GM12878 (cell line): ENCODE measurements around the gene JMJD4. TPM values are rescaled to one million over a fixed set of nuclear protein-coding genes. Genes with fewer than 3 reads are reported as not detected.

Experiments
- BMI1 ChIP-seq: fragments of 450-650 bp; IDR thresholded peaks from 2 replicates; pipeline ENCODE4 v1.6.1; 2016; ENCODE audit warnings: mild to moderate bottlenecking, moderate library complexity, borderline replicate concordance
- BRCA1 ChIP-seq: IDR thresholded peaks from 2 replicates; pipeline ENCODE4 v1.6.1; 2011; ENCODE audit warnings: low read depth, low read length, improper control_type of control experiment
- CBFB ChIP-seq: IDR thresholded peaks from 2 replicates; pipeline ENCODE4 v1.6.1; 2016; ENCODE audit warnings: antibody characterized with exemption, low read depth
- CBX5 ChIP-seq: sonication (generic); IDR thresholded peaks from 2 replicates; pipeline ENCODE4 v1.6.1; 2016; ENCODE audit warnings: low read depth, moderate library complexity, mild to moderate bottlenecking, inconsistent platforms
- CTCF ChIP-seq, 3 experiments: IDR thresholded peaks in 2 of 3; conservative IDR thresholded peaks in 1 of 3; 2 replicates each; pipeline ENCODE4 v1.5.1; 2011; ENCODE audit warnings: low read depth in 3 of 3, low read length in 3 of 3, mild to moderate bottlenecking in 3 of 3, control low read depth in 2 of 3, moderate library complexity in 2 of 3, inconsistent platforms in 1 of 3, mixed read lengths in 1 of 3; ENCODE audit not compliant: control insufficient read depth in 2 of 3, insufficient read depth in 1 of 3; ENCODE audit errors: extremely low read depth in 1 of 3
- HDAC2 ChIP-seq: fragments of 200-600 bp; sonication (generic); IDR thresholded peaks from 2 replicates; pipeline ENCODE4 v1.6.1; 2017
- HDGF ChIP-seq: fragments of 450-650 bp; IDR thresholded peaks from 2 replicates; pipeline ENCODE4 v1.6.1; 2016; ENCODE audit warnings: antibody characterized with exemption
- IKZF2 ChIP-seq, 2 experiments: fragments of 450-650 bp; IDR thresholded peaks; 2 replicates each; pipeline ENCODE4 v1.6.1; 2017; ENCODE audit warnings: mild to moderate bottlenecking in 2 of 2, moderate library complexity in 2 of 2
- KAT2A ChIP-seq: conservative IDR thresholded peaks from 2 replicates; pipeline ENCODE4 v1.6.1; 2011; ENCODE audit warnings: low read depth, low read length; ENCODE audit not compliant: control insufficient read depth
- LARP7 ChIP-seq: fragments of 450-650 bp; IDR thresholded peaks from 2 replicates; pipeline ENCODE4 v1.6.1; 2017; ENCODE audit warnings: mild to moderate bottlenecking
- MTA3 ChIP-seq: IDR thresholded peaks from 2 replicates; pipeline ENCODE4 v1.6.1; 2012; ENCODE audit warnings: low read length, inconsistent platforms, borderline replicate concordance
- NFIC ChIP-seq: IDR thresholded peaks from 2 replicates; pipeline ENCODE4 v1.6.1; 2012; ENCODE audit warnings: low read depth, mild to moderate bottlenecking, inconsistent platforms, low read length, moderate library complexity
- NR2C1 ChIP-seq: fragments of 450-650 bp; IDR thresholded peaks from 2 replicates; pipeline ENCODE4 v1.6.1; 2017; ENCODE audit warnings: antibody characterized with exemption, mild to moderate bottlenecking, moderate library complexity
- PAX5 ChIP-seq: IDR thresholded peaks from 2 replicates; pipeline ENCODE4 v1.6.1; 2011; ENCODE audit warnings: low read depth, low read length, borderline replicate concordance
- PBX3 ChIP-seq: IDR thresholded peaks from 2 replicates; pipeline ENCODE4 v1.6.1; 2011; ENCODE audit warnings: mild to moderate bottlenecking, low read depth, low read length, moderate library complexity; ENCODE audit not compliant: insufficient replicate concordance
- PML ChIP-seq: IDR thresholded peaks from 2 replicates; pipeline ENCODE4 v1.6.1; 2012; ENCODE audit warnings: low read length, inconsistent platforms
- POLR2AphosphoS2 ChIP-seq: IDR thresholded peaks from 2 replicates; pipeline ENCODE4 v1.6.1; 2011; ENCODE audit warnings: low read depth, mild to moderate bottlenecking, low read length, improper control_type of control experiment, moderate library complexity
- SMARCA5 ChIP-seq: fragments of 450-650 bp; IDR thresholded peaks from 2 replicates; pipeline ENCODE4 v1.6.1; 2017; ENCODE audit warnings: mild to moderate bottlenecking
- TBL1XR1 ChIP-seq: IDR thresholded peaks from 2 replicates; pipeline ENCODE4 v1.6.1; 2012; ENCODE audit warnings: low read depth, low read length, improper control_type of control experiment
- WRNIP1 ChIP-seq: IDR thresholded peaks from 2 replicates; pipeline ENCODE4 v1.6.1; 2011; ENCODE audit warnings: low read depth, low read length, improper control_type of control experiment, borderline replicate concordance
- ZBED1 ChIP-seq: IDR thresholded peaks from 2 replicates; pipeline ENCODE4 v1.6.1; 2016; ENCODE audit warnings: borderline replicate concordance
- ZBTB4 ChIP-seq: fragments of 450-650 bp; formaldehyde crosslinking; IDR thresholded peaks from 2 replicates; pipeline ENCODE4 v1.4.0; 2022; ENCODE audit warnings: mild to moderate bottlenecking, moderate library complexity
- polyA plus RNA-seq, 11 experiments: library from polyadenylated mRNA; depleted of rRNA in 4 of 11; unstranded in 6 of 11; stranded (reverse) in 5 of 11; fragments of >200 nt; fragmentation: Nextera tagmentation in 4 of 11; fragmentation: Illumina TruSeq in 1 of 11; extraction: Ambion mirVana in 4 of 11; extraction: Trizol in 1 of 11; gene quantifications; 1 replicate in 1 of 11; 2 replicates in 10 of 11; pipeline versions ENCODE4 v1.2.1 to v1.2.3, GENCODE V29; 2011 to 2016; ENCODE audit warnings: inconsistent platforms in 2 of 11, missing spikeins in 2 of 11, low read depth in 1 of 11
- total RNA-seq, 4 experiments: library from RNA; depleted of rRNA in 3 of 4; stranded (reverse); fragments of >200 nt in 3 of 4; fragmentation: Illumina TruSeq in 1 of 4; extraction: Trizol in 1 of 4; gene quantifications; 2 replicates each; pipeline versions ENCODE4 v1.2.1 to v1.2.3, GENCODE V29; 2013 to 2021

JMJD4 gene
- total and polyA plus RNA-seq, 10 of the 15 experiments (the other 5 are each of a cell fraction or from before 2014, with no cell fraction given): 0.89 to 38.3 (median 18.4) TPM

- peak; percentile 61 to 81 (median 64) for TF ChIP-seq CTCF (IDR thresholded peaks at IDR 0.05 in 2 of 3, conservative IDR thresholded peaks at IDR 0.05 in 1 of 3; ENCODE audit: control insufficient read depth in 2 of 3, extremely low read depth in 1 of 3, insufficient read depth in 1 of 3, low read depth in 3 of 3, low read length in 3 of 3)
- TF ChIP-seq PBX3: no peak
- no peak for TF ChIP-seq NFIC
- TF ChIP-seq PML: 0 out of 2 replicates have a peak, but pooled peaks have one; percentile 20
- no peak for TF ChIP-seq IKZF2 (IDR thresholded peaks at IDR 0.05)
- TF ChIP-seq CBX5: no peak
- TF ChIP-seq ZBED1: no peak
- no peak for TF ChIP-seq MTA3
- no peak for TF ChIP-seq HDAC2
- TF ChIP-seq BMI1: no peak
- TF ChIP-seq LARP7: 0 out of 2 replicates have a peak, but pooled peaks have one; percentile 19
- no peak for TF ChIP-seq WRNIP1
- TF ChIP-seq SMARCA5: no peak
- TF ChIP-seq KAT2A: no peak
- no peak for TF ChIP-seq CBFB
- TF ChIP-seq BRCA1: no peak
- TF ChIP-seq POLR2AphosphoS2: 0 out of 2 replicates have a peak, but pooled peaks have one; percentile 21
- peak; percentile 75 for TF ChIP-seq PAX5
- no peak for TF ChIP-seq NR2C1
- no peak for TF ChIP-seq HDGF
- no peak for TF ChIP-seq ZBTB4 (CRISPR knock-in tag)
- TF ChIP-seq TBL1XR1: no peak
- TF ChIP-seq, all 136 proteins: peak for 9
Observed at GRCh38 chr1:227729881-227730629, 5.0 kb downstream of the JMJD4 start (continued).
